Spleen (tissue), 11 donors: ENCODE data around the gene FCN3. TPM values are rescaled to one million over a fixed set of nuclear protein-coding genes. Genes with fewer than 3 reads are reported as not detected.

Experiments used
- DNase-seq: peaks from one replicate; pipeline ENCODE4 v3.0.0-alpha.2; 2020
- H3K27ac ChIP-seq, 8 donors: fragments of 200-600 bp; sonication (generic) in 7 of 8; 1 replicate in 4 of 8; 2 replicates in 4 of 8; pipeline versions ENCODE4 v1.5.0 to v1.8.0; 2016 to 2021; ENCODE audit warnings: inconsistent platforms in 4 of 8, mild to moderate bottlenecking in 4 of 8, moderate library complexity in 1 of 8
- H3K27me3 ChIP-seq, 7 donors: fragments of 200-600 bp; sonication (generic) in 6 of 7; replicated peaks in 1 of 7; 1 replicate in 4 of 7; 2 replicates in 3 of 7; pipeline versions ENCODE4 v1.5.0 to v1.8.0; 2016 to 2021; ENCODE audit warnings: inconsistent platforms in 3 of 7, mild to moderate bottlenecking in 1 of 7
- H3K36me3 ChIP-seq, 6 donors: fragments of 200-600 bp; sonication (generic) in 5 of 6; 1 replicate in 4 of 6; 2 replicates in 2 of 6; pipeline versions ENCODE4 v1.5.0 to v1.8.0; 2016 to 2021; ENCODE audit warnings: inconsistent platforms in 2 of 6
- H3K4me1 ChIP-seq, 6 donors: fragments of 200-600 bp; sonication (generic) in 5 of 6; 1 replicate in 3 of 6; 2 replicates in 3 of 6; pipeline versions ENCODE4 v1.5.0 to v1.8.0; 2016 to 2021; ENCODE audit warnings: inconsistent platforms in 3 of 6
- H3K4me3 ChIP-seq, 8 donors: fragments of 200-600 bp; sonication (generic) in 7 of 8; 1 replicate in 4 of 8; 2 replicates in 4 of 8; pipeline versions ENCODE4 v1.5.0 to v1.8.0; 2016 to 2021; ENCODE audit warnings: inconsistent platforms in 4 of 8, mild to moderate bottlenecking in 4 of 8, moderate library complexity in 2 of 8
- H3K9me3 ChIP-seq, 8 donors: fragments of 200-600 bp; sonication (generic) in 7 of 8; 1 replicate in 4 of 8; 2 replicates in 4 of 8; pipeline versions ENCODE4 v1.5.0 to v1.8.0; 2016 to 2021; ENCODE audit warnings: inconsistent platforms in 4 of 8
- POLR2A ChIP-seq, 3 donors: fragments of 450-650 bp; IDR thresholded peaks; one replicate each; pipeline ENCODE4 v1.5.1; 2017; ENCODE audit warnings: antibody characterized with exemption in 3 of 3, mild to moderate bottlenecking in 1 of 3
- POLR2AphosphoS5 ChIP-seq, 3 donors: sonication (generic); formaldehyde crosslinking; IDR thresholded peaks; one replicate each; pipeline ENCODE4 v1.5.1; 2017; ENCODE audit warnings: antibody characterized with exemption in 3 of 3
- WGBS, 5 donors: extraction: QIAGEN DNeasy Blood & Tissue Kit in 3 of 5; methylation state at CpG; one replicate each; pipeline versions ENCODE4 v1.1.5 to v1.1.7; 2013 to 2018; 5-methylcytosine and 5-hydroxymethylcytosine counted together
- intact Hi-C: fragments of 100-400 bp; cut with DNase I; formaldehyde crosslinking; loops from one replicate; pipeline ENCODE4 v1.15.0; 2023; ENCODE audit warnings: low total_unique reads
- polyA plus RNA-seq, 3 donors: library from polyadenylated mRNA; stranded (reverse); fragments of 200-250 nt; gene quantifications; one replicate each; pipeline ENCODE4 v1.2.1, GENCODE V29; 2013
- total RNA-seq, 7 donors: library from RNA; depleted of rRNA in 3 of 7; stranded (reverse); fragments of >200 nt in 3 of 7; fragmentation: NEBNext Ultra II Directional in 4 of 7; extraction: Animal tissue kit (Norgen Biotek cat#: 25700) in 4 of 7; gene quantifications; one replicate each; pipeline versions ENCODE4 v1.1.0 to v1.2.1, GENCODE V29; 2016 to 2021
- TF ChIP-seq, protein P1 (sequence below), 11 experiments: fragments of 200-600 bp in 7 of 11; fragments of 450-650 bp in 4 of 11; sonication (generic) in 4 of 11; IDR thresholded peaks in 8 of 11; conservative IDR thresholded peaks in 3 of 11; 1 replicate in 7 of 11; 2 replicates in 4 of 11; pipeline versions ENCODE4 v1.4.0 to v1.8.0; 2016 to 2021; ENCODE audit warnings: antibody characterized with exemption in 11 of 11, inconsistent platforms in 4 of 11, mild to moderate bottlenecking in 1 of 11
- donor health status: healthy with polysubstance abuse.
- donor health status: DM: no; HTN: no; CAD: no; lungs with moderate emphysema.
- donor health status: DM: no; HTN: no; CAD: no.
- donor health status: Bipolar disorder and iron deficiency.
- donor health status: healthy.
- donor health status: DM: no; HTN: no; CAD: no.
- donor health status: DM: yes; HTN: yes; CAD: no.

Gene FCN3
- total and polyA plus RNA-seq, 10 donors, result 3.7 to 21.7 (median 9.2) TPM

DNA sequence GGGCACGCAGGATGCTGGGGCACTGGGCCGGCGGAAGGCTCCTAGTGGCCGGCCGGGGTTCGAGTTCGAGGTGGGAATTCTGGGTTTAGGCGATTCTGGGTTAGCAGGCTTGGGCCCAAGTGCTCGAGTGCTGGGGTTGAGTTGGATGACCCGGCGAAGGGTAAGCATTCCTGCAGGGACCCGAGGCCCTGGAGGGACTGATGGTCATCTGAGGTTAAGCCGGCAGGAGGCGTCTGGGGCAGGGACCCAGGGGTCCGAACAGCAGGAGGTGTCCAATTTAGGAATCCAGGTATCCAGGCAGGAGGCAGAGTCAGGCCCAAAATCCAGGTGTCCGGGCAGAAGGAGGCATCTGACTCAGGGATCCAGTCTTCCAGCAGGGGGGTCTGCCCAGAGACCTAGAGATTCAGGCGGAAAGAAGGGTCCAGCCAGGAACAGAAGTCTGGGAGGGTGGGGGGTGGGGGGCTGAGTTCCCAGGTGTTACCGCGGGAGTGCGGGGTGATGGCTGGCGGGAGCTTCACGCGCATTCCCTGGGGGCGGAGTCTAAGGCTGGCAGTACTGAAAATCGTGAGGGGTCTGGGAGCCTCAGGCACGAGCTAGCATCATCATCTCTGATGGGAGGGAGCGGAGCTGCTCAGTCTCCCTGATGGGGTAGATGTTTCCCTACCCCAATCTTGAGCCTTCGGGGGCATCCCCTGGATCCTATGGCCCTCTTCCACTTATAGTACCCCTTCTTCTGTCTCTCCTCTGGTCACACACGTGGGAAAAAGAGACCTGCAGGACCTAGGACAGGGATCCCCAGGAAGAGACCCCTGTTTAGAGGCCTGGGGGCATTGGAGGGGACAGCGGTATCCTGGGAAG lies 18.4 kb upstream of the FCN3 start:
- peak; percentile 66 for DNase-seq
- peak overlapping the region in 2 of 8 donors; percentile 41 to 50 for H3K27ac ChIP-seq
- 41 to 46% (median 44%) methylated on average over 25 to 30 of the region's 30 CpGs for WGBS, 5 donors

DNA sequence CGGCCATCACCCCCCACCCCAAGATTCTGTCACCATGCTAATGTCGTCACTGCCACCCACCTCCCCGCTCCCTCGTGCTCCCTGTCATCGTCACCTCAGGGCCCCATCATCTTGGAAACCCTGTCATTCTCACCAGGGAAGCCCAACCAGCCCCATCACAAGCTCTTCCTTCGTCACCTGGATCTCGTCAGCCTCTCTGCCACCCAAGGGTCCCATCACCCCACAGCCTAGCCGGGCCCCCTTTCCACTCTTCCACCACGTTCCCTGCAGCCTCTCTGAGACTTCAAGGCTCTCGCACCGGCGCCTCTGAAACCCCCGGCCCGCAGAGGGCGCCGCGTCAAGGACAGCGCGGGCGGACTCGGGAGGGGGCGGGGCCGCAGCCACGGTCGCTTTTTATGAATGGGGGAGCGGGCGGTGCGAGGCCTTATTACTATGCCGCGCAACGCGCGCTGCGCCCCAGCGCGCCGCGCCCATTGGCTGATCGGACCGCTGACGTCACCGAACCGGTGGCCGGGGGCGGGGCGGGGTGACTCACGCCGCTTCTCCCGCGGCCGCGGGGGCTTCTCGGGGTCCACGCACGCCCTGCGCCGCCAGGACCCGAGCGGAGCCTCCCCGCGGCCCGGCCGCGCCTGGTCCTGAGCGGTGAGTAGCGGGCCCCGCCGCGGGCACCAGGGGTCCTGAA lies 17.6 kb upstream of the FCN3 start, which contains the start of gene GPR3:
TSS of gene GPR3 (plus strand) at position 527 of the 682 bp plus-strand sequence. CDS start 1,177 bp downstream, outside the sequence.
- DNase-seq, result peak; percentile 94
- TF ChIP-seq POLR2A (IDR thresholded peaks at IDR 0.05) (no peak), POLR2AphosphoS5 (IDR thresholded peaks at IDR 0.05) (peak; percentile 45 to 82 (median 72))
- TF ChIP-seq, protein P1, sequence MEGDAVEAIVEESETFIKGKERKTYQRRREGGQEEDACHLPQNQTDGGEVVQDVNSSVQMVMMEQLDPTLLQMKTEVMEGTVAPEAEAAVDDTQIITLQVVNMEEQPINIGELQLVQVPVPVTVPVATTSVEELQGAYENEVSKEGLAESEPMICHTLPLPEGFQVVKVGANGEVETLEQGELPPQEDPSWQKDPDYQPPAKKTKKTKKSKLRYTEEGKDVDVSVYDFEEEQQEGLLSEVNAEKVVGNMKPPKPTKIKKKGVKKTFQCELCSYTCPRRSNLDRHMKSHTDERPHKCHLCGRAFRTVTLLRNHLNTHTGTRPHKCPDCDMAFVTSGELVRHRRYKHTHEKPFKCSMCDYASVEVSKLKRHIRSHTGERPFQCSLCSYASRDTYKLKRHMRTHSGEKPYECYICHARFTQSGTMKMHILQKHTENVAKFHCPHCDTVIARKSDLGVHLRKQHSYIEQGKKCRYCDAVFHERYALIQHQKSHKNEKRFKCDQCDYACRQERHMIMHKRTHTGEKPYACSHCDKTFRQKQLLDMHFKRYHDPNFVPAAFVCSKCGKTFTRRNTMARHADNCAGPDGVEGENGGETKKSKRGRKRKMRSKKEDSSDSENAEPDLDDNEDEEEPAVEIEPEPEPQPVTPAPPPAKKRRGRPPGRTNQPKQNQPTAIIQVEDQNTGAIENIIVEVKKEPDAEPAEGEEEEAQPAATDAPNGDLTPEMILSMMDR (IDR thresholded peaks at IDR 0.05 in 8 of 11, conservative IDR thresholded peaks at IDR 0.05 in 3 of 11), result peak; percentile 19 to 68 (median 54)
- Histone ChIP-seq H3K9me3 (no peaks in the 10 kb centered on the region), H3K36me3 (no peaks in the 10 kb centered on the region), H3K4me3 (peak within 1 kb of the TSS; percentile 28 to 73 (median 48)), H3K27me3 (peaks cover 0 to 13% (median 0%) of the 10 kb centered on the region in 7 donors), H3K4me1 (peaks cover 21 to 64% (median 42%) of the 10 kb centered on the region in 6 donors), H3K27ac (peak within 1 kb of the TSS in 2 of 8 donors; percentile 41 to 50)
- intact Hi-C loops, result loop anchor here (2.0 to 5.0 kb wide), 2 partner anchors 35 to 91 kb away; no protein-coding TSS in a partner anchor
- WGBS, 5 donors, result 2 to 6% (median 2%) methylated on average over 26 to 69 of the region's 69 CpGs

More for the DNA sequence above, 18.4 kb upstream of the FCN3 start:
- peaks cover 21 to 71% (median 42%) of the 10 kb centered on the region in 6 donors for H3K4me1 ChIP-seq
- H3K9me3 ChIP-seq, result no peaks in the 10 kb centered on the region
- peaks cover 0 to 13% (median 0%) of the 10 kb centered on the region in 7 donors for H3K27me3 ChIP-seq
- TF ChIP-seq, protein P1 (IDR thresholded peaks at IDR 0.05 in 8 of 11, conservative IDR thresholded peaks at IDR 0.05 in 3 of 11), result no peak
- no peak for TF ChIP-seq POLR2AphosphoS5 (IDR thresholded peaks at IDR 0.05)
- intact Hi-C loops, result loop anchor here (2.0 to 5.0 kb wide), 2 partner anchors 36 to 92 kb away; no protein-coding TSS in a partner anchor
- no peaks in the 10 kb centered on the region for H3K36me3 ChIP-seq
- peak overlapping the region; percentile 28 to 73 (median 48) for H3K4me3 ChIP-seq

DNA sequence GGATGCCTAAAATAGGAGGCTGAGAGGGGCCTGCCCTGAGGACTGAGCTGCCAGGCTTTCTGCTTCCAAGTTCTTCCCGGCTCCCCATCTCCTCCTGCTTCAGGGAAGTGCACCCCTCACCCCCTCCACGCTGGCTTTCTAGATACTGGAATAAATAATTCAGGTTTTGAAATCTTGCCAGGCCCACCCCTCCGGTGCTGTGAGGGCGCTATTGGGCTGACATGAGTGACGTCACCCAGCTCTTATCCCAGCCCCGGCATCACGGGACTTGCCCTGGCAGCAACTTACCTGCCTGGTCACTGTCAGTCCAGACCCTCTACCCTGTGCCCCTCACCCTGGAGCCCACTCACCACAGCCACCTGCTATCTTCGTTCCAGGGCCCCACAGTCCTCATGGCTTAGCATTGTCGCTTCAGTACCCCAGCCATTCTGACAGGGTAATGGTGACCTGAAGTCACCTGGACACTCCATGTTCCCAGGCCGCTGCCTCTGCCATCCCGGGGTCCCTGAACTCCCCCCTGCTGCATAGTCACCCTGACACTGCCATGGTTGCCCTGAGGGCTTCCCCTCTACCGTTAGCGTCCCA lies 17.0 kb upstream of the FCN3 start:
- intact Hi-C loops, result loop anchor here (2.0 to 5.0 kb wide), 2 partner anchors 34 to 91 kb away; no protein-coding TSS in a partner anchor
- WGBS, 5 donors, result 12 to 25% (median 15%) methylated on average over 13 of the region's 13 CpGs
- Histone ChIP-seq H3K36me3 (no peaks in the 10 kb centered on the region), H3K9me3 (no peaks in the 10 kb centered on the region), H3K4me3 (peak overlapping the region in 4 of 8 donors; percentile 42 to 73 (median 50)), H3K27me3 (peaks cover 0 to 13% (median 0%) of the 10 kb centered on the region in 7 donors), H3K4me1 (peaks cover 21 to 59% (median 42%) of the 10 kb centered on the region in 6 donors), H3K27ac (peak overlapping the region in 1 of 8 donors; percentile 41)
- no peak for TF ChIP-seq POLR2A (IDR thresholded peaks at IDR 0.05)
- no peak for TF ChIP-seq POLR2AphosphoS5 (IDR thresholded peaks at IDR 0.05)
- TF ChIP-seq, protein P1 (IDR thresholded peaks at IDR 0.05 in 8 of 11, conservative IDR thresholded peaks at IDR 0.05 in 3 of 11), result no peak
- DNase-seq, result peak; percentile 75
